ENCODE results near the gene FBXL13.
"Not testable (repeated sequence)": the region's sequence is repeated elsewhere in the genome, so short reads cannot be mapped to it uniquely, and the experiment has no call there.

Gene FBXL13

DNA sequence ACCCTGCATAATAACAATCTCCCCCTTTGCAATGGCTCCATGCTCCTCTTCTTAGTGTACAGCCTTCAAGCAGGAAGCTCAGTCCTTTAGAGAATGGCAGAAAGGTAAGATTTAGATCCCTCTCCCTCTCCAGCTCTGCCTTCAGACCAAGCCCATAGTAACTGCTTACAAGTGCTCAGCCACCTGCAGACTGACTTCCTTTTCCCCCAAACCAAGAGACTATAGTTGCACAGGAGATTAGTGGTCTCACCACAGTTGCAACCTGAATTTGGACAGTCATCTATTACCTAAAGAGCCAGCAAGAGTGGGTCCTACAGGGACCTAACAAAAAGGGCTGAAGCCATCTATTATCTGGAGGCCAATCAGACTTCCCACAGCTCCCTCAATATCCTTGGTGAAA, 16.5 kb downstream of the FBXL13 start:
- no peak overlapping the region for H3K4me3 ChIP-seq (ENCODE audit: low read depth, low read length)
- no peak for DNase-seq (ENCODE audit: low read depth)
- in situ Hi-C loops (cut with HindIII; ENCODE audit: low sequenced_read_pairs), result no loop called here
- TF ChIP-seq, protein P1, sequence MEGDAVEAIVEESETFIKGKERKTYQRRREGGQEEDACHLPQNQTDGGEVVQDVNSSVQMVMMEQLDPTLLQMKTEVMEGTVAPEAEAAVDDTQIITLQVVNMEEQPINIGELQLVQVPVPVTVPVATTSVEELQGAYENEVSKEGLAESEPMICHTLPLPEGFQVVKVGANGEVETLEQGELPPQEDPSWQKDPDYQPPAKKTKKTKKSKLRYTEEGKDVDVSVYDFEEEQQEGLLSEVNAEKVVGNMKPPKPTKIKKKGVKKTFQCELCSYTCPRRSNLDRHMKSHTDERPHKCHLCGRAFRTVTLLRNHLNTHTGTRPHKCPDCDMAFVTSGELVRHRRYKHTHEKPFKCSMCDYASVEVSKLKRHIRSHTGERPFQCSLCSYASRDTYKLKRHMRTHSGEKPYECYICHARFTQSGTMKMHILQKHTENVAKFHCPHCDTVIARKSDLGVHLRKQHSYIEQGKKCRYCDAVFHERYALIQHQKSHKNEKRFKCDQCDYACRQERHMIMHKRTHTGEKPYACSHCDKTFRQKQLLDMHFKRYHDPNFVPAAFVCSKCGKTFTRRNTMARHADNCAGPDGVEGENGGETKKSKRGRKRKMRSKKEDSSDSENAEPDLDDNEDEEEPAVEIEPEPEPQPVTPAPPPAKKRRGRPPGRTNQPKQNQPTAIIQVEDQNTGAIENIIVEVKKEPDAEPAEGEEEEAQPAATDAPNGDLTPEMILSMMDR (IDR thresholded peaks at IDR 0.05; ENCODE audit: low read depth, low read length, missing control alignments), result no peak

DNA sequence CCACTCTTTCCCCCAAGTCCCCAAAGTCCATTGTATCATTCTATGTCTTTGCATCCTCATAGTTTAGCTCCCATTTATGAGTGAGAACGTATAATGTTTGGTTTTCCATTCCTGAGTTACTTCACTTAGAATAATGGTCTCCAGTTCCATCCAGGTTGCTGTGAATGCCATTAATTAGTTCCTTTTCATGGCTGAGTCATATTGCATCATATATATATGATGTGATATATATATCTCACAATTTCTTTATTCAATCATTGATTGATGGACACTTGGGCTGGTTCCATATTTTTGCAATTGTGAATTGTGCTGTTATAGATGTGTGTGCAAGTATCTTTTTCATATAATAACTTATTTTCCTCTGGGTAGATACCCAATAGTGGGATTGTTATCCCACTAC, 18.6 kb downstream of the FBXL13 start:
- DNase-seq (ENCODE audit: low read depth); H3K4me3 ChIP-seq (ENCODE audit: low read depth, low read length); in situ Hi-C loops (cut with HindIII; ENCODE audit: low sequenced_read_pairs): not testable (repeated sequence)

DNA sequence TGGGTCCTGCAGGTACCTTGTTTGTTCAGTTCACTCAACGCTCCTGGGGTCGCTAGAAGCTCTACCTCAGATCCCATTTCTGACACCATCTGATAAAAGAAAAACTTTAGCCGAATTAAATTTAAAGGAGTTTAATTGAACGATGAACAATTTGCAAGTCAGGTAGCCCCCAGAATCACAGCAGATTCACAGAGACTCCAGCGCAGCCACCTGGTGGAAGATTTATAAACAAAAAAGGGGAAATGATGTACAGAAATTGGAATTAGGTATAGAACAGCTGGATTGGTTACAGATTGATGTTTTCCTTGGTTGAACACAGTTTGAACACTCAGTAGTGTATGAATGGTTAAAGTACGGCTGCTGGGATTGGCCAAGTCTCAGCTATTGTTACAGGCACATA, 23.1 kb downstream of the FBXL13 start:
- no peak for DNase-seq (ENCODE audit: low read depth)
- in situ Hi-C loops (cut with HindIII; ENCODE audit: low sequenced_read_pairs), result no loop called here
- H3K4me3 ChIP-seq (ENCODE audit: low read depth, low read length), result no peak overlapping the region
- TF ChIP-seq, protein P1 (IDR thresholded peaks at IDR 0.05; ENCODE audit: low read depth, low read length, missing control alignments), result no peak

DNA sequence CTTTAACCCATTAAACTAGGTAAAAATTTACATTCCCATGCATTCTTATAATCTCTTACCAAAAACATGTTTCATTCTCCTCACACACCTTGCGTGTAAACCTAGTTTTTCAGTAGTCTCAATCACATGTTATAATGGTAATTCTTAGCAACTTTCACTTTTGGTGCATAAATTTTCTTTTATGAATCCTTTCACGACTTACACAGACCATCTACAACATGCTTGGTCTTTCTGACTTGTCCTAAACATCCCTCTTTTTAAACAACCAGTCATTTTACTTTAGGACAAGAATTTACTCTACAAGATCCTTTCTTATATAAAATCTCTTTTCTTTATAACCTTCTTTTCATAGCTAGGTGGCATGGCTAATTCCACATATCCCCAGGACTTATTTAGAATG, 25.8 kb downstream of the FBXL13 start:
- no peak for DNase-seq (ENCODE audit: low read depth)
- TF ChIP-seq, protein P1 (IDR thresholded peaks at IDR 0.05; ENCODE audit: low read depth, low read length, missing control alignments), result no peak
- no peak overlapping the region for H3K4me3 ChIP-seq (ENCODE audit: low read depth, low read length)
- in situ Hi-C loops (cut with HindIII; ENCODE audit: low sequenced_read_pairs), result no loop called here

DNA sequence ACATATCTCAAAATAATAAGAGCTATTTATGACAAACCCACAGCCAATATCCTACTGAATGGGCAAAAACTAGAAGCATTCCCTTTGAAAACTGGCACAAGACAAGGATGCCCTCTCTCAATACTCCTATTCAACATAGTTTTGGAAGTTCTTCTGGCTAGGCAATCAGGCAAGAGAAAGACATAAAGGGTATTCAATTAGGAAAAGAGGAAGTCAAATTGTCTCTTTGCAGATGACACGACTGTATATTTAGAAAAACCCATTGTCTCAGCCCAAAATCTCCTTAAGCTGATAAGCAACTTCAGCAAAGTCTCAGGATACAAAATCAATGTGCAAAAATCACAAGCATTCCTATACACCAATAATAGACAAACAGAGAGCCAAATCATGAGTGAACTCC, 32.8 kb downstream of the FBXL13 start:
- in situ Hi-C loops (cut with HindIII; ENCODE audit: low sequenced_read_pairs); DNase-seq (ENCODE audit: low read depth); H3K4me3 ChIP-seq (ENCODE audit: low read depth, low read length): not testable (repeated sequence)

DNA sequence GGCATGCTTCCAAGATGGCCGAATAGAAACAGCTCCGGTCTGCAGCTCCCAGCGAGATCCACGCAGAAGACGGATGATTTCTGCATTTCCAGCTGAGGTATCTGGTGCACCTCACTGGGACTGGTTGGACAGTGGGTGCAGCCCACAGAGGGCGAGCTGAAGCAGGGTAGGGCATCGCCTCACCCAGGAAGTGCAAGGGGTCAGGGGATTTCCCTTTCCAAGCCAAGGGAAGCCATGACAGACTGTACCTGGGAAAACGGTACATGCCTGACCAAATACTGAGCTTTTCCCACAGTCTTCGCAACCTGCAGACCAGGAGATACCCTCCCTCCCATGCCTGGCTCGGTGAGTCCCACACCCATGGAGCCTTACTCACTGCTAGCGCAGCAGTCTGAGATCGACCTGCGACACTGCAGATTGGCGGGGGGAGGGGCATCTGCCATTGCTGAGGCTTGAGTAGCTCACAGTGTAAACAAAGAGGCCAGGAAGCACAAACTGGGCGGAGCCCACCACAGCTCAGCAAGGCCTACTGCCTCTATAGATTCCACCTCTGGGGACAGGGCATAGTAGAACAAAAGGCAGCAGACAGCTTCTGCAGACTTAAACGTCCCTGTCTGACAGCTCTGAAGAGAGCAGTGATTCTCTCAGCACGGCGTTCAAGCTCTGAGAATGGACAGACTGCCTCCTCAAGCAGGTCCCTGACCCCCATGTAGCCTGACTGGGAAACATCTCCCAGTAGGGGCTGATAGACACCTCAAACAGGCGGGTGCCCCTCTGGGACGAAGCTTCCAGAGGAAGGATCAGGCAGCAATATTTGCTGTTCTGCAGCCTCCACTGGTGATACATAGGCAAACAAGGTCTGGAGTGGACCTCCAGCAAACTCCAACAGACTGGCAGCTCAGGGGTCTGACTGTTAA, 36.5 kb downstream of the FBXL13 start:
- in situ Hi-C loops (cut with HindIII; ENCODE audit: low sequenced_read_pairs); H3K4me3 ChIP-seq (ENCODE audit: low read depth, low read length); DNase-seq (ENCODE audit: low read depth): not testable (repeated sequence)

DNA sequence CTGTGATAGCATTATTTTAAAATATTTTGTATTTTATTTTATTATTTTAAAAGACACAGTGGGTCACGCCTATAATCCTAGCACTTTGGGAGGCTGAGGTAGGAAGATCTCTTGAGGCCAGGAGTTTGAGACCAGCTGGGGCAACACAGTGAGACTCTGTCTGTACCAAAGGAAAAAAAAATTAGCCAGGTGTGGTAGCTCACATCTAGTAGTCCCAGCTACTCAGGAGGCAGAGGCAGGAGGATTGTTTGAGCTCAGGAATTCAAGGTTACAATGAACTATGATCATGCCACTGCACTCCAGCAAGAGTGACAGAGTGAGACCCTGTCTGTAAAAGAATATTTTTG, 37.1 kb downstream of the FBXL13 start:
- no peak overlapping the region for H3K4me3 ChIP-seq (ENCODE audit: low read depth, low read length)
- DNase-seq (ENCODE audit: low read depth), result no peak
- in situ Hi-C loops (cut with HindIII; ENCODE audit: low sequenced_read_pairs), result no loop called here
- TF ChIP-seq, protein P1 (IDR thresholded peaks at IDR 0.05; ENCODE audit: low read depth, low read length, missing control alignments), result no peak

DNA sequence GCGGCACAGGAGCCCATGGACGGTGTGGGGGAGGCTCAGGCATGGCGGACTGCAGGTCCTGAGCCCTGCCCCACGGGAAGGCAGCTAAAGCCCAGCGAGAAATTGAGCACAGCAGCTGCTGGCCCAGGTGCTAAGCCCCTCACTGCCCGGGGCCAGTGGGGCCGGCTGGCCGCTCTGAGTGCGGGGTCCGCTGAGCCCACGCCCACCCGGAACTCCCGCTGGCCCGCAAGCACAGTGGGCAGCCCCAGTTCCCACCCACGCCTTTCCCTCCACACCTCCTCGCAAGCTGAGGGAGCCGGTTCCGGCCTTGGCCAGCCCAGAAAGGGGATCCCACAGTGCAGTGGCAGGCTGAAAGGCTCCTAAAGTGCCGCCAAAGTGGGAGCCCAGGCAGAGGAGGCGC, 40.3 kb downstream of the FBXL13 start:
- H3K4me3 ChIP-seq (ENCODE audit: low read depth, low read length); in situ Hi-C loops (cut with HindIII; ENCODE audit: low sequenced_read_pairs); DNase-seq (ENCODE audit: low read depth): not testable (repeated sequence)

DNA sequence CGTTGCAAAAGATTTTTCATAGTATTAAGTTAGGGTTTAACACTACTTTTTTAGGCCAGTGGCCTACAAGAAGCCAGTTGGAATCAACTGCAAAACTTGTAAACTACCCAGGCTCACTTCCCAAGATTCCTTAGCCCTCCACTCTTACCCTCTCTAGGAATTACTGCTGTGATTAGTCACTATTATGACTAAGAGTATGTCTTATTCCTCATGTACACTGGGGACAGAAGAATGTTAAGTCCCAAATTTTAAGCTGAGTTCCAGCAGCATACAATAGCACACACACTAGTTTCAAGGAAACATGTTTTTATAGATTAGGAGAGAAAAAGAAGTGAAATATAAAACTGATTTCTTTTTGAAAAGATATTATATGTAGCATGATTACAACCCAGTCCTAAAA, 42.8 kb downstream of the FBXL13 start:
- no peak overlapping the region for H3K4me3 ChIP-seq (ENCODE audit: low read depth, low read length)
- TF ChIP-seq, protein P1 (IDR thresholded peaks at IDR 0.05; ENCODE audit: low read depth, low read length, missing control alignments), result no peak
- in situ Hi-C loops (cut with HindIII; ENCODE audit: low sequenced_read_pairs), result no loop called here
- no peak for DNase-seq (ENCODE audit: low read depth)
